NCI-H2107 treated with DMSO at 0.1 percent for 48 hours (cell line): ENCODE measurements around the gene SALL4.
"Not testable (repeated sequence)": the region's sequence is repeated elsewhere in the genome, so short reads cannot be mapped to it uniquely, and the experiment has no call there.

Experiments used
- DNase-seq: peaks from one replicate; lab custom pipeline; 2025; ENCODE audit not compliant: unreplicated experiment; lab: John Stamatoyannopoulos, UW

The SALL4 gene

DNA sequence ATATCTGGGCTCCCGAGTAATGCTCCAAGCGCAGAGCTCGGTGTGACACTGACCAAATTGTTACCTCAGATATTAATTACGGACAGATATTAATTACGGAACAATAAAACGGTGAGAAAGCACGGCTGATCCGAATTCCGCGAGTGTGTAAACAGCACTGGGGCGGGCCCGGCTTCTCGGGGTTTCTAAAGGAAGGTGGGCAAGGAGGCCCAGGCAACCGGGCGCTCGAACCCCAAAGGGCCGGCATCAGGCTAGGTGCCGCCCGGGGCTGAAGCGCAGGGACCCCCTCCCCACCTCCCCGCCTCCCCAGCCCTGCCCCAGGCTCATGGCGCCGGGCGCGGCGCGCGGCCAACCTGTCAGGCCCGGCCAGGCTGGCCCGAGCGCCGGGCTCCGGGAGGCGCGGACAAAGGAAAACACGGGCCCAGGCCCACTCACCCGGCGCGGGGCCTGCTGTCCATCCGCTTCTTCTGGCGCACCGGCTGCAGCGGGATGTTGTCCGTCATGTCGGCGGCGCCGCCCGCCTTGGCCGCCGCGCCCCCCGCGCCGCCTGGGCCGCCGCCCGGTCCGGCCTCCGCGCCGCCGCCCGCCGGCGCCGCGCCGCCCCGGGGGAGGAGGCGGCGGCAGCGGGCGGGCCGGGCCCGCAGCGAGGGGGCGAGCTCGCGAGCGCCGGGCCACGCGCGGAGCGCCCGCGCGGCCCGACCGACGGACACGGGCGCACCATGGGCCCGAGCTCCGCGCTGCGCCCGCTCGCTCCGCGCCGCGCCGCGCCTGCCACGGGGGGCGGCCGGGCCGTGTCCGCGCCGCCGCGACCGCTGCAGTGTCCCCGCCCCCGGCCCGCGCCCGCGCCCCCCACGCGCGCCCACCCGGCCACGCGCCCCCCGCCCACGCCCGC is 34.2 kb downstream of the SALL4 start, which contains the start of gene ATP9A:
Gene ATP9A, minus strand, starts transcription at position 524 of the 892 bp plus-strand sequence. Its CDS starts 21 bp downstream, at position 503.
- no peak for DNase-seq

DNA sequence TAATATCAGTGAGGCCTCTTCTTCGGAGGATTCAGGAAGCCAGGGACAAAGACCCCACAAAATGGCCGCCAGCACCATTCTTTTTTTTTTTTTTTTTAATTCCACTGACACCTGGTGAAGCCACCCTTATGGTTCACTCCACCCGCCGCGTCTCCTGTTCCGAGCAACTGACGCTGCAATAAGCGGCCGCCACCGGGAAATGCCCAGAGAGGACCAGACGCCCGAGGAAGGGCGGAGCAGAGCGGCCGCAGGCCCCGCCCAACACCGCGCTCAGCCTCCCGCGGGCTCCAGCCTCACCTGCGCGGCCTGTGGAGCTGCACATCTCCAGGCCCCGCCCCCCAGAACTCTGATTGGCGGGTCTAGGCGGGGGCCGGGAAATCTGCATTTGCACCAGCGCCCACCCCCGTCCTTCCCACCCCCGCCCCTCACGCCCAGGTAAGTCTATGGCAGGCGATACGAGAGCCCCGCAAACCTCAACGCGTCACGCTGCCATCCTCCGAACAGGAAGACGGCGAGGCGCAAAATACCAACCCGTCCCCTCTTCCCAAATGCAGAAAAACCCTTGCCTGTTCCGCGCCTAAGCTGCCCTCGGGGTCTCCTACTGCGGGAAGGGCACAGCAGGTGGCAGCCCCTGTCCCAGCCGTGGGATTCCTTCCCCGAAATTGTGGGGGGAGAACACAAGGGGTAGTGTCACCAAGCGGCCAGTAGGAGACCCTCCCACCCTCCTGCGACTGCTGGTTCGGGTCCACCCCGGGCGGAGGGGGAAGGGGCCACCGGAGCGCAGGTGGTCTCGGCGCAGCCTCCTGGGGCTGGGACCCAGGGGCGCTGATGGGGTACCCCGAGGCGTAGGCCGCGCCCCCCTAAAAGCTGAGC is 35.1 kb downstream of the SALL4 start:
- peak; percentile 93 for DNase-seq

DNA sequence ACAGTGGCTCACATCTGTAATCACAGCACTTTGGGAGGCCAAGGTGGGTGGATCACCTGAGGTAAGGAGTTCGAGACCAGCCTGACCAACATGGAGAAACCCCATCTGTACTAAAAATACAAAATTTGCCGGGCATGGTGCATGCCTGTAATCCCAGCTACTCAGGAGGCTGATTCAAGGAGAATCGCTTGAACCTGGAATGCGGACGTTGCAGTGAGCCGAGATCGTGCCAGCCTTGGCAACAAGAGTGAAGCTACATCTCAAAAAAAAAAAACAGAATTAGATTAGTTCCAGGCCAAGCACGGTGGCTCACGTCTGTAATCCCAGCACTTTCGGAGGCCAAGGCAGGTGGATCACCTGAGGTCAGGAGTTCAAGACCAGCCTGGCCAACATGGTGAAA is 36.9 kb downstream of the SALL4 start:
- DNase-seq, result not testable (repeated sequence)

DNA sequence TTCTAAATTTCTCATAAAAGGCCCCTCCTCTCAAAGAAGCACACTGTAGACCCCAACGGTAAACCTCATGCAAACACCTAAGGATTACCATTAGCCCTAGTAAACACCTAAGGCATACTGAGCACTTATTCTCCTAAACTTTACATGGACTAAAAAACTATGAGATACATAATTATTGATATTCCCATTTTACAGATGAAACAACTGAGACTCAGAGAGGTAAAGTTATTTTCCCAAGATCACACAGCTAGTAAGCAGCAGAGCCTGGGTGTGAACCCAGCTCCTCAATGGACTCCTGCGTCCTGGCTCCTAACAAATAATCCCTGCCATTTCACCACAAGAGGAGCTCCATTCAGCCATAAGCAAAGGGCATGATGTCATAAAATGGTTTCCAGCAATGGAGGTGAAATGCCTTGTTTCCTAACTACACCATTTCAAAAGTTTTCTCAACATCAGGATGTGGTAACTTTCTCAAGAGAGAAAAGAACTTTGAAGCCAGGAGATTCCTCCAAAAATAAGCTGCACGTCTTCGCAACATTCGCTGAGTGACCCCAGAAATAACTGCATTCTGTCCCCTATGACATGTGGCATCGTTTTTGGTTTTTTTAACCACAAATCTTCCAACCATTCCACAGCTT is 38.2 kb downstream of the SALL4 start:
- DNase-seq, result no peak

DNA sequence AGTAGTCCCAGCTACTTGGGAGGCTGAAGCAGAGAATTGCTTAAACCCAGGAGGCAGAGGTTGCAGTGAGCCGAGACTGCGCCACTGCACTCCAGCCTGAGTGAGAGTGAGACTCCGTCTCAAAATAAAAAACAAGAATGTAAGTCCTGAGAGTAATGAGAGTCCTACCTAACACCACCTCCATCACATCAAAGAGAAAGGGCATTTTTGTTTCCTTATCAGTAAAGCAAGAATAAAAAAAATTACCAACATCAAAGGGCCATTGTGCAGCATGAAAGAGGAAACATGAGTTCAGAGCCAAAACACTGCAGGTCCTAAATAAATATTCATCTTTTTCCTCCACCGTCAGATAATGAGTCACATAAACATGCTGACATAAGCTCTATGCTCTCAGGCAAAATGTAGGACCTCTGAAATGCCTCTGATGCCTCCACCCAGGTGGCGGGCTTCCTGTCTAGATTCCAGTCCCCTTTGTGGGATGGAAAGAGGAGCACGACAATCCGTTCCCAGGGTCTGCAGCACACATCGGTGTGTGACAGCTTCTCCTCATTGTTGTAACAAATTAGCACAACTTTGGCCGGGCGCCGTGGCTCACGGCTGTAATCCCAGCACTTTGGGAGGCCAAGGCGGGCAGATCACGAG is 41.3 kb downstream of the SALL4 start:
- no peak for DNase-seq

DNA sequence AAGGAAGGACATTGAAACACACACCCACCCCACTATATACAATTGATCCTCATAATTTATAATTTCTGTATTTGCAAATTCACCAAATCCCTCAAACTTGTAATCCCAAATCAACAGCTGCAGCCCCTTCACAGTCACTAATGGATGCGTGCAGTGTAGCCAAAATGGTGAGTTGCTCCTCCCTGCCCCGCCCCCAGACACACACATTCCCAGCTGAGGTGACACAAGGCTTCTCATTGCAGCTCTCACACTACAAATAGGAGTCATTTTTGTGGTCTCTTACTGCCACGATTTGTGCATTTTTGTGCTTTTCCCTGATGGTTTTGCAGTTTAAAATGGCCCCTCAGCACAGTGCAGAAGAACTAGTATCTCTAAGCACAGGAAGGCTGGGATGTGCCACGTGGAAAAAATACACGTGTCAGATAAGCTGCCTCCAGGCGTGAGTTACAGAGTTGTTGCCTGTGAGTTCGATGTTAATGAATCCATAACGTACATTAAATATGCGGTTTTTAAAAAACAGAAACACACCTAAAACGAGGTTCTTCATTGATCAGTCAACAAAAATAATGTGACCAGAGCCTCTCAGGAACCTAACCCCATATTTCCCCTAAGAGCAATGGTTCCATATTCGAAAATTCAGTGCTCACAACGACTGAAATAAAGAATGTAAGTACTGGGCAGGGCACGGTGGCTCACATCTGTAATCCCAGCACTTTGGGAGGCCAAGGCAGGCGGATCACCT is 42.4 kb downstream of the SALL4 start:
- no peak for DNase-seq

DNA sequence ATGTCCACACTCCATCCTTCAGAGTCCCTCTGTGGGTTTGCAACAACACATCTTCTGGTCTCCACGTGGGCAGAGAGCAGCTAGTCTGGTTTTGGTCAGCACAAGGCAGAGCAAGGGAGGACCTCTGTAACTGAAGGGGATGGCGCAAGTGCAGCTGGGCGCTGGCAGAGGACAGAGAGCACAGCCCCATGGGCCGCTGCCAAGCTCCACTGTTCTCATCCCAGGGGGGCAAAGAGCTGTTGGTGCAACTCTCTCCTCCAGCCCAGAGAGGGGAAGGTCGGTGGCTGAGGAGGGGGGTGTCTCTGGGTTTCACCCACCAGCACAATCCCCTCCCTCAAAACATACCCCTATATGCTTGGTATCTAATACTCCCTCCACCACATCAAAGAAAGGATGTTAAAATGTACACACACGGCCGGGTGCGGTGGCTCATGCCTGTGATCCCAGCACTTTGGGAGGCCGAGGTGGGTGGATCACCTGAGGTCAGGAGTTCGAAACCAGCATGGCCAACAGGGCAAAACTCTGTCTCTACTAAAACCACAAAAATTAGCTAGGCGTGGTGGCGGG is 43.3 kb downstream of the SALL4 start:
- DNase-seq, result no peak

DNA sequence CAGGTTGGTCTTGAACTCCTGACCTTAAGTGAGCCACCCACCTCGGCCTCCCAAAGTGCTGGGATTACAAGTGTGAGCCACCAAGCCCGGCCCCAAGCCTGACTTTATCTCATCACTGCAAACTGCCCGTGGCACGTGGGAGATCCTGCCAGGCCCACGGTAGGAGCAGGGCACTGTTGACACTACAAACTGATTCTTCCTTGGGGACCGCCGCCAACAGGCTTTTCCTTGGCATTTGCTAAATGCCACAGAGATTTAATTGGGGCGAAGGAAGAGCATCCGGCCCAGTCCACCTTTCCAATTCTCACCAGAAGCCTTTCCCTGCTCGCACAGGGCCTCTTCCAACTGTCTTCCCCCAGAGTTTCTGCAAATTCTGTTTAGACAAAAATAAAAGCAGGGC is 45.1 kb downstream of the SALL4 start:
- DNase-seq, result no peak

DNA sequence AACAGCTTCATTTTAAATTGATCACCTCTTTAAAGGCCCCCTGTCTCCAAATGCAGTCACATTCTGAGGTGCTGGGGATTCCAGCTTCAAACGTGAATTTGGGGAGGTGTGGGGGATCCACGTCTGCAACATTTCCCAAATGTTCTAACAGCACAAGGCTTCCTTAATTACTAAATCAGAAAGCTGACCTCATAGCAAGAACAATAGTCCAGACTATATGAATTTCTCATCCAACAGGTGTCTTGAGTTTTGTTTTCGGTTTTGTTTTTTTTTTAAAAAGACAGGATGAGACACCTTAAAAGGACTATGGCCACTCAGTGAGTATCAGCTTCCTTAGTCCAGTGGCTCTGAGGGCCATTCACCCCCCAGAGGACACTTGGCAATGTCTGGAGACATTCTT is 45.7 kb downstream of the SALL4 start:
- no peak for DNase-seq

DNA sequence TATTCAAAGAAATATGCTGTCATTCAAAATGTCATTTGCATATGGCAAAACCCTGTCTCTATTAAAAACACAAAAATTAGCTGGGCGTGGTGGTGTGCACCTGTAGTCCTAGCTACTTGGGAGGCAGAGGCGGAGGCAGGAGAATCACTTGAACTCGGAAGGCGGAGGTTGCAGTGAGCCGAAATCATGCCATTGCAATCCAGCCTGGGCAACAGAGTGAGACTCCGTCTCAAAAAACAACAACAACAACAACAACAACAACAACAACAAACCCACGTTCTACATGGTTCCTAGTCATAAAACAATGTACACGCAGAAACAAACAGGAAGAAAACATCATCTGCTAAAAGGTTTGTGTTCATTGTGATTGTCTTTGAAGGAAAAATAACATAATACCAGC is 49.1 kb downstream of the SALL4 start:
- not testable (repeated sequence) for DNase-seq

DNA sequence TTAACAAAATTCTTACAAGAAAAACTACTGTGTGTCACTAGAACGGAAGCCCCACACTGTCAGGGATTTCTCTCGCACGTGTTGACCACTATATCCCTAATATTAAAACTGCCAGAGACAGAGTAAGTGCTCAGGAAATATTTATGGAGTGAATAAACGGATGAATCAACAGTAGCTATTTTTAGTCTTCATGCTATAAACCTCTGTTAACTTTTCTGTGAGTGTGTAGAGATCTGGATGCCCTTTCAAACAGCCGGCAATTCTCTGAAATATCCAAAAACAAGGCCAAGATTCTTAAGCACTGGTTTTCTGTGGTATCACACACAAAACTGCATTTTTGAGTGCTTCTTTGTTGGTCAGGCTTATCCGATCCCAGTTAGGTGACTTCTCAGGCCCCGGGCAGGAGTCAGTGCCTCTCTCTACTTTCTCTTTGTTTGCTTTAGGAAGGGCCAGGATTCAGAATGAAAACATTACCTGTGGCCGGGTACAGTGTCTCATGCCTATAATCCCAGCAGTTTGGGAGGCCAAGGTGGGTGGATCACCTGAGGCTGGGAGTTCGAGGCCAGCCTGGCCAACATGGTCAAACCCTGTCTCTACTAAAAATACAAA is 49.9 kb downstream of the SALL4 start:
- no peak for DNase-seq

DNA sequence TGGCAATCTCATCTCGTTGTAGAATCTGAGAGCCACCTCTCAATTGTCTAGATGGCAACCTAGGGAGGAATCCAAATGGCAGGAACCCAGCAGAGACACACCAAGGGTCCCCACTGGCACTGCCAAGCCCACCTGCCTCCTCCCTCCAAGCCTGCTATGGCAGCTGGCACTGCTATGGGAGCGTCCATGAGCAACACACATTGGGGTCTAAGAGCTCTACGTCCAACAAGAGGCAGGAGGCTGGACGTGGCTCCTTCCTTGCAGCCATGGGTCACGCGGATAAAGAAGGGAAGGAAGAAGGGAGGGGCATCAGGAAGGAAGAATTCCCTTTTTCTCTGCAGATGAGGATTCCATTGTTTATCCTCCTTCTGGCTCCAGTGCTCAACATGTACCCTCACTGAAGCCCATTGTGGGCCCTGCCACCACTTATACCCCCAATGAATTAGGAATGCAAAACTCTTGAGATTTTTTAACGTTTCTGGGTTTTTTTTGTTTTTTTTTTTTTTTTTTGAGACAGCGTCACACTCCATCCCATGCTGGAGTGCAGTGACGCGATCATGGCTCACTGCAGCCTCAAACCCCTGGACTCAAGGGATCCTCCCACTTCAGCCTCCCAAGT is 51.4 kb downstream of the SALL4 start:
- no peak for DNase-seq

DNA sequence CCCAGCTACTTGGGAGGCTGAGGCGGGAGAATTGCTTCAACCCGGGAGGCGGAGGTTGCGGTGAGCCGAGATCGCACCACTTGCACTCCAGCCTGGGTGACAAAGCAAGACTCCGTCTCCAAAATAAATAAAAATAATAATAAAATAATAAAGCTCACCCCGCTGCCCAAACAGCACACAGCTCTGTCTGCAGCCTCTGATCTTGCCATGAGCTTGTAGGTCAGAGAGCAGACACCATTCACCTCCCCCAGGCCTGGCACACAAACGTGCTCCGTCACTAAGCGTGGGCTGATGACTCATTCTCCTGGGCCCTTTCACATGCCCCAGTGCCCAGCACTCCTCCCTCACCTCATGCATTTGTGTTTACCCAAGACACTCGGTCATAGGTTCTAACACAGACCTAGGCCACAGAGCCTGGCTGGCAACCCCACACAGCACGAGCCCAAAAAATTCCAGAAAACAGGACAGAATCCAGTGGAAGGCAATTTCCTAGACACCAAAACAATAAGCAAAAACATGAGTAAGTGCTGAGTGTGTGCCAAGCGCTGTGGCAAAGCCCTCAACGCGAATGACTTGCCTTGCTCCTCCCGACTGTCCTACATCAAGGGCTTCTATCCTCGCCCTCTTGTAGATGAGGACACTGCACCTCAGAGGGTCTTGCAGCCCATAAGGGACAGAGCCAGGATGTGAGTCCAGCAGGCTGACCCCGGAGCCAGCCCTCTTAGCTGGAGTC is 52.1 kb downstream of the SALL4 start:
- DNase-seq, result no peak

DNA sequence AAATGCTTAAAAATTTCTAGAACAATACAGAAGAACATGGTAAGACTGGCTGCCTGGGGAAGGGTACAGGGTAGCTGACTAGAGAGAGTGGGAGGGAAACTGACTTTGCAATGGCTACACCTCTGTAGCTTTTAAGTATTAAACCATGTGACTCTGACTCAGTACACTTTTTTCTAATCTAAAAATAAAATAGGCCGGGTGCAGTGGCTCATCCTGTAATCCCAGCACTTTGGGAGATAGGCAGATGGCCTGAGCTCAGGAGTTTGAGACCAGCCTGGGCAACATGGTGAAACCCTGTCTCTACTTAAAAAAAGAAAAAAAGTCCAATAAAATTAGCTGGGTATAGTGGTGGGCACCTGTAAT is 52.7 kb downstream of the SALL4 start:
- no peak for DNase-seq

DNA sequence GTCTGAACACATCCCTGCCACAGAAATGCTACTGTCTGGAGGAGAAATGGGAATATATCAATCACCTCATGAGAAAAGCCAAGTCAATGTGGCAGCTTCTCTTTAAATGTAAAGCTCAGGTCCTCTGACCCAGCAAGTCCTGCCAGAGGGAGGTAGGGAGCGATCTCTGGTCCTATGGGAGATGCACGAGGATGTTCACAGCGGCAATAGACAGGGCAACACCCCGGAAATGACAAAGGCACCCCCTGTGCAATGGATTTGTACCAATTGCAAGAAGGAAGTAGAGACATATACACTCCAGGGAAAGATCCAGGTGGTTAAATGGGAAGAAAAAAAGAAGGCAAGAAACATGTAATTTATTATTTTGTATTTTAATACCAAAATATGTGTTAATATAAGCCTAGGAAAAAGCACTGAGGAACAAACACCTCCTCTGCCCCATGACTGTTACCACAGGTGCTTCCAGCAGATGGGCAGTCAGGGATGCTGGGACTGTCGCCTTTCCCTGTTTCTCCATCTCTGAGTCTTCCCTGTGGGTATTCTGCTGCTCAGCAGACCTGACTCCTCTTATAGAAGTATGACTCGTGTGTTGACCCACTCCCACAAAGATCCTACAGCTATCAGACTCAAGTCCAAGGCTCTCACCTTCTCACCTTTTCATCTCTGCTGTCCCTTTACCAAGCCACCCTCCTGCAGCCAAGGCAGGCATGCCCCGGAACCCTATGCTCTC is 55.0 kb downstream of the SALL4 start:
- DNase-seq, result no peak

DNA sequence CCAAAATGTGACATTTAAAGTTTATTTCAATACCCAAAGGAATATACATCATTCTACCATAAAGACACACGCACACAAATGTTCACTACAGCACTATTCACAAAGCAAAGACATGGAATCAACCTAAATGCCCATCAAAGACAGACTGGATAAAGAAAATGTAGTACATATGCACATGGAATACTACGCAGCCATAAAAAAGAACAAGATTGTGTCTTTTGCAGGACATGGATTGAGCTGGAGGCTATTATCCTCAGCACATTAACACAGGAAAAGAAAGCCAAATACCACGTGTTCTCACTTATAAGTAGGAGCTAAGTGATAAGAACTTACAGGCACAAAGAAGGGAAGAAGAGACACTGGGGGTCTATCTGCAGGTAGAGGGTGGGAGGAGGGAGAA is 56.5 kb downstream of the SALL4 start:
- DNase-seq, result no peak

DNA sequence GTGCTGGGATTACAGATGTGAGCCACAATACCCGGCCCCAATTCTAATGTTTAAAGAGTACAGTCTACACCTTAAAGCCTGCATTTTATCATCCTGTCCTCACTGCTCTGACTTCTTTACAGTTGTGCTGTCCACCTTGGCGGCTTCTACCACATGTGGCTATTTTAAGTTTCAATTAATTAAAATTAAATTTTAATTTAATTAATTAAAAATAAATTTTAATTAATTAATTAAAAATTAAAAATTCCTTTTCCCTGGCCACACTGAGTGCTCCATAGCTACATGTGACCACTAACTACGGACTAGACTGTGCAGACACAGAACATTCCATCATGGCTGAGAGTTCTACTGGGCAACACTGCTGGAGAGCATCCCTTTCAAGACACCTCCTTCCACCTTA is 61.5 kb downstream of the SALL4 start:
- DNase-seq, result no peak

DNA sequence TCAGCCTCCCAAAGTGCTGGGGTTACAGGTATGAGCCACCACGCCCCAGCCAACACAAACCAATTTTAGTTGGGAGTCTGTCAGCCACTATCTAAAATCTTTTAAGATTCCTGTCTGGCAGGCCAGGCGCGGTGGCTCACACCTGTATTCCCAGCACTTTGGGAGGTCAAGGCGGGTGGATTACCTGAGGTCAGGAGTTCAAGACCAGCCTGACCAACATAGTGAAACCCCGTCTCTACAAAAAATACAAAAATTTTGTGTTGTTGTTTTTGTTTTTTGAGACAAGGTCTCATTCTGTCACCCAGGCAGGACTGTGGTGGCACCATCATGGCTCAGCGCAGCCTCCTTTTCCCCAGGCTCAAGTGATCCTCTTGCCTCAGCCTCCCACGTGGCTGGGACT is 62.0 kb downstream of the SALL4 start:
- DNase-seq, result not testable (repeated sequence)
